Epithelial cell of esophagus (primary cell): Measurements from ENCODE around the gene BNC1.

Experiments
- DNase-seq: peaks from one replicate; pipeline ENCODE4 v3.0.0; 2010; ENCODE audit warnings: low read depth
- H3K4me3 ChIP-seq: 2 replicates; pipeline ENCODE4 v1.5.1; 2011; ENCODE audit warnings: mild to moderate bottlenecking, low read length, control low read depth
- CTCF ChIP-seq: IDR thresholded peaks from 2 replicates; pipeline ENCODE4 v1.5.1; 2011; ENCODE audit warnings: low read depth, mild to moderate bottlenecking, low read length, control low read depth, inconsistent platforms; ENCODE audit not compliant: insufficient read depth; ENCODE audit errors: missing control alignments

The BNC1 gene

GRCh38 chr15:83219026-83219425 is 65.4 kb downstream of the BNC1 start:
- H3K4me3 ChIP-seq, result no peak overlapping the region
- no peak for TF ChIP-seq CTCF
- DNase-seq, result no peak

- no peak for TF ChIP-seq CTCF
- DNase-seq, result no peak
- H3K4me3 ChIP-seq, result no peak overlapping the region
Measured at GRCh38 chr15:83215306-83215705, 69.2 kb downstream of the BNC1 start.

- peak; percentile 96 for DNase-seq
- no peak for TF ChIP-seq CTCF
- H3K4me3 ChIP-seq, result no peak overlapping the region
Measured at GRCh38 chr15:83210619-83211018, 73.8 kb downstream of the BNC1 start.

GRCh38 chr15:83209333-83209732 is 75.1 kb downstream of the BNC1 start:
- DNase-seq, result no peak
- TF ChIP-seq CTCF, result no peak
- no peak overlapping the region for H3K4me3 ChIP-seq

- DNase-seq, result no peak
- peak overlapping the region; percentile 69 for H3K4me3 ChIP-seq
- no peak for TF ChIP-seq CTCF
Measured at GRCh38 chr15:83208367-83208661, 76.2 kb downstream of the BNC1 start.

GRCh38 chr15:83207660-83208366 is 76.7 kb downstream of the BNC1 start, which contains the start of gene HDGFL3:
HDGFL3 (minus strand) TSS chr15:83207823; CDS start chr15:83207414, 409 bp downstream.
- DNase-seq, result peak; percentile 59
- no peak for TF ChIP-seq CTCF
- peak within 1 kb of the TSS; percentile 69 for H3K4me3 ChIP-seq

- H3K4me3 ChIP-seq, result peak overlapping the region; percentile 69
- DNase-seq, result peak; percentile 43
- no peak for TF ChIP-seq CTCF
Measured at GRCh38 chr15:83207009-83207659, 77.3 kb downstream of the BNC1 start.
